CD4-positive, CD25-positive, alpha-beta regulatory T cell (primary cell): ENCODE measurements around the gene ESRRA. TPM values are rescaled to one million over a fixed set of nuclear protein-coding genes. Genes with fewer than 3 reads are reported as not detected.

Experiments used
- ATAC-seq, 2 donors: fragments of 150-1000 bp; cut with Tn5 transposase; one replicate each; pipeline ENCODE4 v1.10.0; 2021; ENCODE audit warnings: low read depth in 2 of 2, moderate number of reproducible peaks in 2 of 2, moderate library complexity in 1 of 2
- DNase-seq, 3 donors: peaks; one replicate each; pipeline versions ENCODE4 v3.0.0 to v3.0.0-alpha.2; 2012 to 2022; ENCODE audit warnings: mixed read lengths in 1 of 3
- H3K27ac ChIP-seq: one replicate; pipeline ENCODE4 v1.7.0; 2013; ENCODE audit warnings: mild to moderate bottlenecking, low read length; ENCODE audit not compliant: insufficient read depth, poor library complexity, severe bottlenecking
- H3K27me3 ChIP-seq: one replicate; pipeline ENCODE4 v1.7.0; 2013; ENCODE audit warnings: low read length; ENCODE audit not compliant: control insufficient read depth, insufficient read depth
- H3K36me3 ChIP-seq: one replicate; pipeline ENCODE4 v1.7.0; 2013; ENCODE audit warnings: mild to moderate bottlenecking, low read length, moderate library complexity; ENCODE audit not compliant: control insufficient read depth, insufficient read depth
- H3K4me1 ChIP-seq: 2 replicates; pipeline ENCODE4 v1.7.0; 2013; ENCODE audit warnings: mild to moderate bottlenecking, low read length; ENCODE audit not compliant: insufficient read depth, control insufficient read depth, poor library complexity, severe bottlenecking
- H3K4me3 ChIP-seq: one replicate; pipeline ENCODE4 v1.7.0; 2013; ENCODE audit warnings: low read depth, mild to moderate bottlenecking, low read length, moderate library complexity
- H3K9me3 ChIP-seq, 2 experiments: 1 replicate in 1 of 2; 2 replicates in 1 of 2; pipeline ENCODE4 v1.7.0; 2013; ENCODE audit warnings: low read length in 2 of 2, mild to moderate bottlenecking in 1 of 2, moderate library complexity in 1 of 2; ENCODE audit not compliant: control insufficient read depth in 2 of 2
- H3K27ac Mint-ChIP-seq, 3 donors: one replicate each; pipeline ENCODE4 v1.8.0; 2020 to 2022; ENCODE audit warnings: mild to moderate bottlenecking in 3 of 3, mixed read lengths in 3 of 3, moderate library complexity in 2 of 3
- H3K27me3 Mint-ChIP-seq: one replicate; pipeline ENCODE4 v1.8.0; 2022; ENCODE audit warnings: mild to moderate bottlenecking, mixed read lengths
- H3K36me3 Mint-ChIP-seq: one replicate; pipeline ENCODE4 v1.8.0; 2020; ENCODE audit warnings: mixed read lengths
- H3K4me1 Mint-ChIP-seq, 4 donors: one replicate each; pipeline ENCODE4 v1.8.0; 2020 to 2022; ENCODE audit warnings: mixed read lengths in 4 of 4, mild to moderate bottlenecking in 1 of 4
- H3K4me3 Mint-ChIP-seq, 4 donors: one replicate each; pipeline ENCODE4 v1.8.0; 2020 to 2022; ENCODE audit warnings: mild to moderate bottlenecking in 4 of 4, mixed read lengths in 4 of 4, moderate library complexity in 3 of 4
- H3K9me3 Mint-ChIP-seq, 7 donors: one replicate each; pipeline ENCODE4 v1.8.0; 2020 to 2022; ENCODE audit warnings: mixed read lengths in 7 of 7, mild to moderate bottlenecking in 3 of 7, moderate library complexity in 2 of 7
- polyA plus RNA-seq, 4 donors: library from polyadenylated mRNA; unstranded; fragments of 300-500 nt; fragmentation: Illumina TruSeq; gene quantifications; one replicate each; pipeline ENCODE4 v1.2.3, GENCODE V29; 2021
- total RNA-seq: library from RNA; stranded (reverse); gene quantifications from one replicate; pipeline ENCODE4 v1.2.3, GENCODE V29; 2022

Gene ESRRA
- total and polyA plus RNA-seq, 5 donors from 2014 or later: 6.0 to 28.6 (median 6.6) TPM

DNA sequence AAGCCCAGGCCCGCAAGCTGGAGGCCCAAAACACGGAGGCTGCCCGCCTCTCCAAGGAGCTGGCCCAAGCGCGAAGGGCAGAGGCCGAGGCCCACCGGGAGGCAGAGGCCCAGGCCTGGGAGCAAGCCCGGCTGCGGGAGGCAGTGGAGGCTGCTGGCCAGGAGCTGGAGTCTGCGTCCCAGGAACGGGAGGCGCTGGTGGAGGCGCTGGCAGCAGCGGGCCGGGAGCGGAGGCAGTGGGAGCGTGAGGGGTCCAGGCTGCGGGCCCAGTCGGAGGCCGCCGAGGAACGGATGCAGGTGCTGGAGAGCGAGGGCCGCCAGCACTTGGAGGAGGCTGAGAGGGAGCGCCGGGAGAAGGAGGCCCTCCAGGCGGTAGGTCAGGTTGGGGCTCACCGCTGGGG is 39.5 kb downstream of the ESRRA start:
- H3K4me1 Mint-ChIP-seq: peaks cover 0 to 33% (median 10%) of the 10 kb centered on the region in 4 donors
- ATAC-seq (no peak), DNase-seq (no peak)
- H3K4me1 ChIP-seq: peaks cover 28% of the 10 kb centered on the region
- no peak overlapping the region for H3K4me3 ChIP-seq
- H3K27ac ChIP-seq: no peak overlapping the region
- H3K4me3 Mint-ChIP-seq: no peak overlapping the region
- no peaks in the 10 kb centered on the region for H3K27me3 Mint-ChIP-seq
- H3K27me3 ChIP-seq: no peaks in the 10 kb centered on the region
- H3K9me3 ChIP-seq: no peaks in the 10 kb centered on the region
- no peaks in the 10 kb centered on the region for H3K9me3 Mint-ChIP-seq
- peak overlapping the region in 1 of 3 donors; percentile 86 for H3K27ac Mint-ChIP-seq
- peaks cover 10% of the 10 kb centered on the region for H3K36me3 Mint-ChIP-seq
- H3K36me3 ChIP-seq: peaks cover 19% of the 10 kb centered on the region

DNA sequence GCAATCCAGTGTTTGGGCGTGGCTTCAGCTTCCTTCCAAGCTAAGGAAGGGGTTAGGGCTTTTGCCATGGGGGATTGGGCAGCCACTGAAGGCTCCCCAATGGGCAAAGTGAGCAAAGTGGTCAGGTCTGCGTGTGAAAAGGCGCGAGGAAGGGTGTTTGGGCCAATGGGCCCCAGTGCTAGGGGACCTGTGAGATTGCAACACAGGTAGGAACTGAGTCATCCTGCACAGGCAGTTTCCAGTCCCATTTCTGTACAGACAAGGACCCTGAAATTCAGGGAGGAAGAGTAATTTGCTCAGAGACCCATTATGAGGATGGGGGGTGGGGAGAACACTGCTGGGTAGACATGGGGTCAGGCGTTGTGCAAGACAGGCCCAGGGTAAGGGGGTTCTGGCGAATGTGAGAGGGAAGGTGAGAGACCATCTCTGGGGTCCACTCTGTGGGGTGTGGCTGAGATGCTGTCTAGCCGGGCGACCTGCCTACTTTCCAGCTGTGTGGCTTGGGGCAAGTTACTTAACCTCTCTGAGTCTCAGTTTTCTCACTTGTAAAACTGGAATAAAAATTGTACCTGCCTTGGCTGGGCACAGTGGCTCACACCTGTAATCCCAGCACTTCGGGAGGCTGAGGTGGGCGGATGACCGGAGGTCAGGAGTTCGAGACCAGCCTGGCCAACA is 42.0 kb downstream of the ESRRA start:
- no peaks in the 10 kb centered on the region for H3K9me3 Mint-ChIP-seq
- Histone ChIP-seq H3K4me1 (peaks cover 5% of the 10 kb centered on the region), H3K9me3 (no peaks in the 10 kb centered on the region), H3K27me3 (no peaks in the 10 kb centered on the region), H3K36me3 (peaks cover 20% of the 10 kb centered on the region), H3K27ac (no peak overlapping the region), H3K4me3 (no peak overlapping the region)
- H3K27me3 Mint-ChIP-seq: no peaks in the 10 kb centered on the region
- ATAC-seq: no peak
- no peak for DNase-seq
- peaks cover 13% of the 10 kb centered on the region for H3K36me3 Mint-ChIP-seq
- H3K27ac Mint-ChIP-seq: no peak overlapping the region
- no peak overlapping the region for H3K4me3 Mint-ChIP-seq
- H3K4me1 Mint-ChIP-seq: peaks cover 0 to 11% (median under 1%) of the 10 kb centered on the region in 4 donors

DNA sequence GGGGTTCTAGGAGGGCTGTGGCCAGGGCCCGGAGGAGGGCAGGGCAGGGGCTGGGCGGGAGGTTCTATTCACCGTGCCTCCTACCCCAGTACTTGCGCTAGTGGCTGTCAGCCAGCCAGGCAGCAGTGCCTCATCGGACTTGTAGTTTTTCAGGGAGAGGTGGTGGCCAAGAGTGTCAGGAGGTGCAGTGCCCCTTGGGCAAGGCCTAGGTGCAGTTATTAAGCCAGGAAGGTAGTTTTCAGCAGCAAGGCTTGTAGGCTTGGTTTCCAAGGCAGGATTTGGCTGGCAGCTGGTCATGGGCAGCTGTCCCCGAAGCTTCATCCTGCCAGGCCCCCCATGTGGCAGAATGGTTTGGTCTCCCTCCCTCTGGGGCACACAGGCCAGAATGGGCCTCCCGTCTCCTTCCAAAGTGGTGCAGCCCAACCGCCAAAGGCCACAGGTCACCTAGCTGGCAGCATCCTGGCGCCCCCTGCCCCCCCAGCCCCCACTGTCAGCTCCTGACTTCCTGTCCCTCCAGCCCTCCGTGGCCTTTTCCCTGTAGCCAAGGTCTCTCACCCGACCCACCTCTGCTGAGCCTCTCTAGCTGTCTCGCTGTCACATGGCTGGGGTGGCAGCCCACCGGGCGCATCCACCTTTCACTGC is 43.2 kb downstream of the ESRRA start:
- no peak overlapping the region for H3K27ac Mint-ChIP-seq
- Histone ChIP-seq H3K27ac (no peak overlapping the region), H3K36me3 (peaks cover 16% of the 10 kb centered on the region), H3K4me1 (no peaks in the 10 kb centered on the region), H3K9me3 (no peaks in the 10 kb centered on the region), H3K27me3 (no peaks in the 10 kb centered on the region), H3K4me3 (no peak overlapping the region)
- no peaks in the 10 kb centered on the region for H3K27me3 Mint-ChIP-seq
- no peaks in the 10 kb centered on the region for H3K9me3 Mint-ChIP-seq
- peaks cover 0 to 5% (median under 1%) of the 10 kb centered on the region in 4 donors for H3K4me1 Mint-ChIP-seq
- no peak for DNase-seq
- no peak for ATAC-seq
- H3K36me3 Mint-ChIP-seq: peaks cover 13% of the 10 kb centered on the region
- no peak overlapping the region for H3K4me3 Mint-ChIP-seq

DNA sequence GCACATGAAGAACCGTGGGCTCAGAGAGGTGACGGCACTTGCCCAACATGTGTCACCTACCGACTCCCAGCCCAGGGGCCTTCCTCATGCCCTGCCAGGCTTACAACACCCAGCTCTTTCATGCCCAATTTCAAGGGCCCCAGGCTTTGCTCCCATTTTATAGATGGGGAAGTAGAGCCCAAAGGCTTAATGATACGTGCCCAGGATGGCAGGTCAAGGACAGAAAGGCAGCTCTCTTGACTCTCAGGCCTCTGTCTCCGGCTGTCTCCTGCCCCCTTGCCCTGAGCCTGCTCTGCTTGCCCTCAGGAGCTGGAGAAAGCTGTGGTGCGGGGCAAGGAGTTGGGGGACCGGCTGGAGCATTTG is 43.7 kb downstream of the ESRRA start:
- Histone ChIP-seq H3K9me3 (no peaks in the 10 kb centered on the region), H3K4me1 (no peaks in the 10 kb centered on the region), H3K4me3 (no peak overlapping the region), H3K36me3 (peaks cover 16% of the 10 kb centered on the region), H3K27me3 (no peaks in the 10 kb centered on the region), H3K27ac (no peak overlapping the region)
- Mint-ChIP-seq H3K4me1 (peaks cover 0 to 5% (median under 1%) of the 10 kb centered on the region in 4 donors), H3K27ac (no peak overlapping the region), H3K9me3 (no peaks in the 10 kb centered on the region), H3K4me3 (no peak overlapping the region), H3K27me3 (no peaks in the 10 kb centered on the region), H3K36me3 (peaks cover 13% of the 10 kb centered on the region)
- DNase-seq: no peak
- no peak for ATAC-seq

DNA sequence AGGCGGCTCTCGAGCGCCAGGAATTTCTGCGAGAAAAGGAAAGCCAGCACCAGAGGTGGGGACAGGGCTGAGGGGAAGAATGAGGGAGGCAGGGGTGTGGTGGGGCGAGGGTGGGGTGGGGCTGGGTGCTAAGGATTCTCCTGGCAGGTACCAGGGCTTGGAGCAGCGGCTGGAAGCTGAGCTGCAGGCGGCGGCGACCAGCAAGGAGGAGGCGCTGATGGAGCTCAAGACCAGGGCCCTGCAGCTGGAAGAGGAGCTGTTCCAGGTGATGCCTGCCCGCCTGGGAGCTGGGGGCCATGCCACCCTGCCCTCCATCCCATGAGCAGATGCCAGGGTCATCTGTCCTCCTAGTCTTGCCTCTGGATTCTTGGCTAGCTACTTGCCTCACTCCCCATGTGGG is 44.1 kb downstream of the ESRRA start:
- H3K4me1 Mint-ChIP-seq: peaks cover 0 to 5% (median under 1%) of the 10 kb centered on the region in 4 donors
- H3K4me3 ChIP-seq: no peak overlapping the region
- ATAC-seq: no peak
- no peak overlapping the region for H3K27ac Mint-ChIP-seq
- peaks cover 14% of the 10 kb centered on the region for H3K36me3 ChIP-seq
- no peaks in the 10 kb centered on the region for H3K9me3 ChIP-seq
- no peak overlapping the region for H3K4me3 Mint-ChIP-seq
- no peaks in the 10 kb centered on the region for H3K27me3 ChIP-seq
- H3K27ac ChIP-seq: no peak overlapping the region
- H3K9me3 Mint-ChIP-seq: no peaks in the 10 kb centered on the region
- H3K4me1 ChIP-seq: no peaks in the 10 kb centered on the region
- no peak for DNase-seq
- H3K27me3 Mint-ChIP-seq: no peaks in the 10 kb centered on the region
- H3K36me3 Mint-ChIP-seq: peaks cover 13% of the 10 kb centered on the region

DNA sequence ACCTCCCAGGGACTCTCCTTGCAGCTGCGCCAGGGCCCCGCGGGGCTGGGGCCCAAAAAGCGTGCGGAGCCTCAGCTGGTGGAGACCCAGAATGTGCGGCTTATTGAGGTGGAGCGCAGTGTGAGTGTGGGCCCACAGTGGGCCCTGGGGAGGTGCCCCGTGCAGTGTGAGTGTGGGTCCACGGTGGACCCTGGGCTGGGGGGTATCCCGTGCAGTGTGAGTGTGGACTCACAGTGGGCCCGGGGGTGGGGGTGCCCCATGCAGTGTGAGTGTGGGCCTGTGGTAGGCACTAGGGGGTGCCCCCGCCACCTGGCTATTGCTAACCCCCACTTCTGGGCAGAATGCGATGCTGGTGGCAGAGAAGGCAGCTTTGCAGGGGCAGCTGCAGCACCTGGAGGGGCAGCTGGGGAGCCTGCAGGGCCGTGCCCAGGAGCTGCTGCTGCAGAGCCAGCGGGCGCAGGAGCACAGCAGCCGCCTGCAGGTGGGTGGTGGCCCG is 45.9 kb downstream of the ESRRA start:
- no peaks in the 10 kb centered on the region for H3K9me3 Mint-ChIP-seq
- peaks cover 4% of the 10 kb centered on the region for H3K36me3 Mint-ChIP-seq
- peaks cover 11% of the 10 kb centered on the region for H3K36me3 ChIP-seq
- no peak overlapping the region for H3K27ac ChIP-seq
- DNase-seq: no peak
- no peaks in the 10 kb centered on the region for H3K27me3 ChIP-seq
- no peak for ATAC-seq
- no peaks in the 10 kb centered on the region for H3K9me3 ChIP-seq
- H3K4me1 ChIP-seq: no peaks in the 10 kb centered on the region
- no peak overlapping the region for H3K4me3 ChIP-seq
- H3K4me3 Mint-ChIP-seq: no peak overlapping the region
- peaks cover 0 to 5% (median 0%) of the 10 kb centered on the region in 4 donors for H3K4me1 Mint-ChIP-seq
- no peaks in the 10 kb centered on the region for H3K27me3 Mint-ChIP-seq
- peak overlapping the region in 1 of 3 donors; percentile 38 for H3K27ac Mint-ChIP-seq

DNA sequence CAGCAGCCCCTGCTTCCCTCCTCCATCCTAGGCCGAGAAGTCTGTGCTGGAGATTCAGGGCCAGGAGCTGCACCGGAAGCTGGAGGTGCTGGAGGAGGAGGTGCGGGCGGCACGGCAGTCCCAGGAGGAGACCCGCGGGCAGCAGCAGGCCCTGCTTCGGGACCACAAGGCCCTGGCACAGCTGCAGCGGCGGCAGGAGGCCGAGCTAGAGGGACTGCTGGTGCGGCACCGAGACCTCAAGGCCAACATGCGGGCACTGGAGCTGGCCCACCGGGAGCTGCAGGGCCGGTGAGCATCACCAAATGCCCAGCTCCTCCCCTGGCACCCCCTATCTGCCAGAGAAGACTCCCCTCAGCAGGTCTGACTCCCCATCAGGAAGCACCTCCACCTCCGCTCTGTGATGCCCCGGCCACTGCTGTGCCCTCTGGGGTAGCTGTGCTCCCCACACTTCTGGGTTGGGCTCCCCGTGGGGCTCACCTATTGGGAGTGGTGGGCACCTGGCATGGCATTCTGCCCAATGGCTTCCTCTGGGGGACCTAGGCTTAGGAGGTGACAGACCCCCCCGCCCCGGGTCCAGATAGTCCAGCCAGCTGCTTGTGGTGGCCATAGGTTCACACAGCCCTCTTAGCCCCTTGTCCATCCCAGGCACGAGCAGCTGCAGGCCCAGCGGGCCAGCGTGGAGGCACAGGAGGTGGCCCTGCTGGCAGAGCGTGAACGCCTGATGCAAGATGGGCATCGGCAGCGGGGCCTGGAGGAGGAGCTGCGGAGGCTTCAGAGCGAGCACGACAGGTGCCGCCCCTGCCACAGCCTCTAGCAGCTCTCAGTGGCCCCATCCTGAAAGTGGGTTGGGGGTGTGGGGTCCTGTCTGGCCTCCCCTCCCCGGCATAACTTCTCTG is 47.0 kb downstream of the ESRRA start:
- H3K4me3 Mint-ChIP-seq: no peak overlapping the region
- H3K27ac ChIP-seq: no peak overlapping the region
- H3K9me3 Mint-ChIP-seq: no peaks in the 10 kb centered on the region
- no peak overlapping the region for H3K4me3 ChIP-seq
- H3K9me3 ChIP-seq: no peaks in the 10 kb centered on the region
- H3K4me1 Mint-ChIP-seq: peaks cover 0 to 10% (median 3%) of the 10 kb centered on the region in 4 donors
- no peak overlapping the region for H3K27ac Mint-ChIP-seq
- H3K27me3 Mint-ChIP-seq: no peaks in the 10 kb centered on the region
- H3K4me1 ChIP-seq: peaks cover 2% of the 10 kb centered on the region
- ATAC-seq (no peak), DNase-seq (no peak)
- peaks cover 10% of the 10 kb centered on the region for H3K36me3 ChIP-seq
- peaks cover 4% of the 10 kb centered on the region for H3K36me3 Mint-ChIP-seq
- H3K27me3 ChIP-seq: no peaks in the 10 kb centered on the region
